ENCODE data around the gene GEMIN8. TPM values are rescaled to one million over a fixed set of nuclear protein-coding genes. Genes with fewer than 3 reads are reported as not detected.

GEMIN8 gene
- total RNA-seq, 1 experiment from 2014 or later = 11.3 TPM

- no peak overlapping the region for H2AFZ ChIP-seq (ENCODE audit: low read depth, low read length, poor library complexity, severe bottlenecking)
- CTCF ChIA-PET = no interaction called here
Measured at GRCh38 chrX:14006540-14006939, 23.2 kb downstream of the GEMIN8 start.

GRCh38 chrX:14003876-14004425 is 25.7 kb downstream of the GEMIN8 start:
- Histone ChIP-seq H3K79me2 (ENCODE audit: insufficient read depth, low read length) (no peaks in the 10 kb centered on the region), H3K9ac (ENCODE audit: low read length) (no peak overlapping the region), H4K20me1 (ENCODE audit: insufficient read depth) (no peaks in the 10 kb centered on the region), H3K27me3 (ENCODE audit: insufficient read depth, low read length) (no peaks in the 10 kb centered on the region), H3K4me3 (replicated peaks in 1 of 2; ENCODE audit: low read depth in 1 of 2, low read length in 2 of 2) (no peak overlapping the region), H2AFZ (ENCODE audit: low read depth, low read length, poor library complexity, severe bottlenecking) (no peak overlapping the region), H3K4me2 (ENCODE audit: low read length) (no peak overlapping the region), H3K9me2 (ENCODE audit: insufficient read depth) (no peaks in the 10 kb centered on the region), H3K27ac (ENCODE audit: low read depth, low read length) (no peak overlapping the region), H3K4me1 (ENCODE audit: control insufficient read depth in 1 of 2, insufficient read depth in 2 of 2, low read length in 2 of 2) (no peaks in the 10 kb centered on the region), H3K36me3 (ENCODE audit: control insufficient read depth in 1 of 2, insufficient read depth in 2 of 2, low read length in 2 of 2) (no peaks in the 10 kb centered on the region), H3K9me3 (ENCODE audit: control insufficient read depth in 1 of 2, insufficient read depth in 1 of 2, low read depth in 1 of 2, low read length in 2 of 2) (no peaks in the 10 kb centered on the region)
- intact Hi-C loops (cut with micrococcal nuclease) = no loop called here
- DNase-seq (ENCODE audit: low read depth, low spot score) (no peak), ATAC-seq (no peak)
- RAD21 ChIA-PET (ENCODE audit: low non-redundant PET in 1 of 2, low total read pairs in 2 of 2, uncharacterized antibody in 2 of 2, unreplicated experiment in 2 of 2) = no interaction called here
- no TSS peak for BruUV-seq (replicated peaks)
- CTCF ChIA-PET = no interaction called here
- POLR2A ChIA-PET = no interaction called here
- TF ChIP-seq REST (IDR thresholded peaks at IDR 0.05; ENCODE audit: low read depth) = no peak
- no peak for TF ChIP-seq CBX3 (IDR thresholded peaks at IDR 0.05; ENCODE audit: low read depth)
- TF ChIP-seq SRF (IDR thresholded peaks at IDR 0.05; ENCODE audit: low read depth) = no peak
- TF ChIP-seq SIN3A (IDR thresholded peaks at IDR 0.05; ENCODE audit: low read depth) = no peak
- no peak for TF ChIP-seq ELF1 (IDR thresholded peaks at IDR 0.05; ENCODE audit: borderline replicate concordance, low read depth)
- TF ChIP-seq EGR1 (IDR thresholded peaks at IDR 0.05; ENCODE audit: low read depth) = no peak
- no peak for TF ChIP-seq ZNF274 (IDR thresholded peaks at IDR 0.05; ENCODE audit: low read depth, low read length)
- TF ChIP-seq SP1 (IDR thresholded peaks at IDR 0.05; ENCODE audit: low read depth) = no peak
- TF ChIP-seq ATF3 (IDR thresholded peaks at IDR 0.05) = no peak
- TF ChIP-seq ZFX (IDR thresholded peaks at IDR 0.05) = no peak
- TF ChIP-seq JUND (IDR thresholded peaks at IDR 0.05) = no peak

More at GRCh38 chrX:14006540-14006939, 23.2 kb downstream of the GEMIN8 start:
- Histone ChIP-seq H3K27ac (ENCODE audit: low read depth, low read length) (no peak overlapping the region), H3K36me3 (ENCODE audit: control insufficient read depth in 1 of 2, insufficient read depth in 2 of 2, low read length in 2 of 2) (no peaks in the 10 kb centered on the region), H4K20me1 (ENCODE audit: insufficient read depth) (no peaks in the 10 kb centered on the region), H3K4me3 (replicated peaks in 1 of 2; ENCODE audit: low read depth in 1 of 2, low read length in 2 of 2) (no peak overlapping the region), H3K9me2 (ENCODE audit: insufficient read depth) (no peaks in the 10 kb centered on the region), H3K9me3 (ENCODE audit: control insufficient read depth in 1 of 2, insufficient read depth in 1 of 2, low read depth in 1 of 2, low read length in 2 of 2) (no peaks in the 10 kb centered on the region), H3K4me2 (ENCODE audit: low read length) (no peak overlapping the region), H3K9ac (ENCODE audit: low read length) (no peak overlapping the region), H3K79me2 (ENCODE audit: insufficient read depth, low read length) (no peaks in the 10 kb centered on the region), H3K4me1 (ENCODE audit: control insufficient read depth in 1 of 2, insufficient read depth in 2 of 2, low read length in 2 of 2) (no peaks in the 10 kb centered on the region), H3K27me3 (ENCODE audit: insufficient read depth, low read length) (no peaks in the 10 kb centered on the region)
- intact Hi-C loops (cut with micrococcal nuclease) = no loop called here
- BruUV-seq (replicated peaks) = no TSS peak
- POLR2A ChIA-PET = no interaction called here
- ATAC-seq = no peak
- no peak for DNase-seq (ENCODE audit: low read depth, low spot score)
- RAD21 ChIA-PET (ENCODE audit: low non-redundant PET in 1 of 2, low total read pairs in 2 of 2, uncharacterized antibody in 2 of 2, unreplicated experiment in 2 of 2) = no interaction called here
- TF ChIP-seq FOSL1 (IDR thresholded peaks at IDR 0.05; ENCODE audit: low read depth) (no peak), SRF (IDR thresholded peaks at IDR 0.05; ENCODE audit: low read depth) (no peak), EZH2phosphoT487 (IDR thresholded peaks at IDR 0.05; ENCODE audit: borderline replicate concordance) (no peak), CEBPB (IDR thresholded peaks at IDR 0.05; ENCODE audit: low read depth) (no peak), MAX (IDR thresholded peaks at IDR 0.05) (no peak), JUND (IDR thresholded peaks at IDR 0.05) (no peak), EZH2 (IDR thresholded peaks at IDR 0.05) (no peak), ATF3 (IDR thresholded peaks at IDR 0.05) (no peak), POLR2A (IDR thresholded peaks at IDR 0.05; ENCODE audit: borderline replicate concordance, extremely low read depth, insufficient read depth, insufficient read length) (no peak)

All from HCT116 (cell line).